Tibial artery (tissue), 4 donors: ENCODE results near the gene FBN2.

Source experiments
- DNase-seq, 2 donors: peaks; one replicate each; pipeline ENCODE4 v3.0.0-alpha.2; 2019
- H3K27ac ChIP-seq, 2 donors: fragments of 200-600 bp; sonication (generic) in 1 of 2; 1 replicate in 1 of 2; 2 replicates in 1 of 2; pipeline ENCODE4 v1.5.1; 2018 to 2019; ENCODE audit warnings: mild to moderate bottlenecking in 1 of 2
- H3K27me3 ChIP-seq, 2 donors: fragments of 200-600 bp; sonication (generic) in 1 of 2; one replicate each; pipeline versions ENCODE4 v1.5.1 to v1.6.0; 2016 to 2019
- H3K36me3 ChIP-seq, 3 donors: fragments of 200-600 bp; sonication (generic) in 2 of 3; one replicate each; pipeline ENCODE4 v1.5.1; 2016 to 2019; ENCODE audit warnings: mild to moderate bottlenecking in 2 of 3
- H3K4me1 ChIP-seq, 4 donors: fragments of 200-600 bp; sonication (generic) in 2 of 4; 1 replicate in 3 of 4; 2 replicates in 1 of 4; pipeline ENCODE4 v1.5.1; 2016 to 2019
- H3K4me3 ChIP-seq, 2 donors: fragments of 200-600 bp; sonication (generic) in 1 of 2; 1 replicate in 1 of 2; 2 replicates in 1 of 2; pipeline ENCODE4 v1.5.1; 2018 to 2019; ENCODE audit warnings: mild to moderate bottlenecking in 2 of 2
- H3K9me3 ChIP-seq, 3 donors: fragments of 200-600 bp; sonication (generic) in 1 of 3; one replicate each; pipeline ENCODE4 v1.5.1; 2016 to 2019
- CTCF ChIP-seq, 2 experiments: fragments of 200-600 bp in 1 of 2; fragments of 450-650 bp in 1 of 2; IDR thresholded peaks; one replicate each; pipeline ENCODE4 v1.5.1; 2017 to 2019; ENCODE audit warnings: antibody characterized with exemption in 2 of 2, mild to moderate bottlenecking in 1 of 2, moderate library complexity in 1 of 2
- intact Hi-C: fragments of 100-400 bp; cut with DNase I; formaldehyde crosslinking; loops from one replicate; pipeline ENCODE4 v1.15.0; 2023; ENCODE audit warnings: low total_unique reads

FBN2 gene

DNA sequence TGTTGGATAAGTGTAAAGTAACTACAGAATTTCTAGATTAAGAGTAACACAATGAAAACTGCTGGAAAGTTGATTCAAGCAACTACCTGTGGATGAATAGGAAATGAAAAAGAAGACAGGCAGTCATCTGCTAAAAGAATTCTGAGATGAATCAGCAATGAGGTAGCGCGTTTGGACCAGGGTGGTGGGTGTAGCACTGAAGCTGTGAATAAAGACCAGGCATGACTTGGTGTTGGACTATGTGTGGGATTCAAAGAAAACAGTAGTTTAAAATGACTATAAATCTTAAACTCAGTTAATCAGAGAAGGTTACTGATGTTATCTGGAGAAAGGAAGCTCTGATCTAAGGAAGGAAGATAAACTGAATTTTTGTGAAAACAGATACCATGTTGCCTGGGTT, 159.8 kb downstream of the FBN2 start:
- Histone ChIP-seq H3K27me3 (no peaks in the 10 kb centered on the region), H3K4me3 (no peak overlapping the region), H3K4me1 (no peaks in the 10 kb centered on the region), H3K36me3 (no peaks in the 10 kb centered on the region), H3K27ac (no peak overlapping the region), H3K9me3 (no peaks in the 10 kb centered on the region)
- TF ChIP-seq CTCF (IDR thresholded peaks at IDR 0.05) = no peak
- intact Hi-C loops = no loop called here
- DNase-seq = no peak

- Histone ChIP-seq H3K4me1 (no peaks in the 10 kb centered on the region), H3K27ac (no peak overlapping the region), H3K27me3 (no peaks in the 10 kb centered on the region), H3K4me3 (no peak overlapping the region), H3K9me3 (no peaks in the 10 kb centered on the region), H3K36me3 (no peaks in the 10 kb centered on the region)
- intact Hi-C loops = no loop called here
- DNase-seq = no peak
- TF ChIP-seq CTCF (IDR thresholded peaks at IDR 0.05) = no peak
These were observed 161.5 kb downstream of the FBN2 start for GRCh38 chr5:128376577-128376976.

DNA sequence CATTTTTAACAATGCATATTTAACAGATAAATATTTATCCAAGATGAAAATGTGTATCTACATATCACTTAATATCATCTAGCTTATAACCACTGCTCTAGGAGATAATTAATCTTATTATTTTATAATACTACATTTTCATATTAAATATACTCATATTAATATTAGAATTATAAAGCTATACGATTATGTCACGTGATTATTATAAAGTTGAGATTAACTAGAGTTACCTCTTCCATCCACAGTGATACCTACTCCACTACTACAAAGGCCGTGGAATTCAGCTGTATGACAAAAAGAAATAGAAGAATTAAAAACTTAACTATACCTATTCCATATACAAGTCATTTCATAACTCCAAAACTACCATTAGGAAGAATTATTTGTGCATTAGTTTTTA, 171.9 kb downstream of the FBN2 start:
- Histone ChIP-seq H3K4me1 (no peaks in the 10 kb centered on the region), H3K36me3 (no peaks in the 10 kb centered on the region), H3K4me3 (no peak overlapping the region), H3K27me3 (no peaks in the 10 kb centered on the region), H3K27ac (no peak overlapping the region), H3K9me3 (no peaks in the 10 kb centered on the region)
- TF ChIP-seq CTCF (IDR thresholded peaks at IDR 0.05) = no peak
- DNase-seq = no peak
- intact Hi-C loops = no loop called here

- Histone ChIP-seq H3K4me3 (no peak overlapping the region), H3K27ac (no peak overlapping the region), H3K9me3 (no peaks in the 10 kb centered on the region), H3K4me1 (no peaks in the 10 kb centered on the region), H3K27me3 (no peaks in the 10 kb centered on the region), H3K36me3 (no peaks in the 10 kb centered on the region)
- no peak for DNase-seq
- intact Hi-C loops = no loop called here
- TF ChIP-seq CTCF (IDR thresholded peaks at IDR 0.05) = no peak
These were observed 175.7 kb downstream of the FBN2 start for GRCh38 chr5:128362370-128362769.

DNA sequence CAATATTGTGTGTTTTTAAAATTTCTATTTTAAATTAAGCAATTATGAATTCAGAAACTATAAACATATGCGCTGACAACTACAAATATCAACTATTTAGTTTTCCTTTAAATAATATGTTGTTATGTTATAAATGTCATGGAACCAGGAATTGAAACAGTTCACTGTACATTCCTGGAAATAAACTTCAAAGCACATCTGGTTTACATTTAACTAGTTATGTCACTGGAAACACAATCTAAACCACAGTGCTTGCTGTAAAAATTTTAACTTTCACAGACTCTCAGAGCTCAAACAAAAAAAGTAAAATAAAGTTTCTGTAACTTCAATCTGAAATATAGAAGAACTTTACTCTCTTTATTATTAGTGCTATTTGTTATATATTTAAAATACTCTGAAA, 179.2 kb downstream of the FBN2 start:
- TF ChIP-seq CTCF (IDR thresholded peaks at IDR 0.05) = no peak
- DNase-seq = no peak
- H3K27me3 ChIP-seq = no peaks in the 10 kb centered on the region
- H3K4me3 ChIP-seq = no peak overlapping the region
- no peaks in the 10 kb centered on the region for H3K4me1 ChIP-seq
- intact Hi-C loops = no loop called here
- H3K27ac ChIP-seq = no peak overlapping the region
- H3K9me3 ChIP-seq = no peaks in the 10 kb centered on the region
- H3K36me3 ChIP-seq = no peaks in the 10 kb centered on the region

- H3K27ac ChIP-seq = no peak overlapping the region
- intact Hi-C loops = no loop called here
- H3K27me3 ChIP-seq = no peaks in the 10 kb centered on the region
- no peaks in the 10 kb centered on the region for H3K4me1 ChIP-seq
- no peak for TF ChIP-seq CTCF (IDR thresholded peaks at IDR 0.05)
- H3K9me3 ChIP-seq = no peaks in the 10 kb centered on the region
- no peaks in the 10 kb centered on the region for H3K36me3 ChIP-seq
- DNase-seq = no peak
- no peak overlapping the region for H3K4me3 ChIP-seq
These were observed 180.8 kb downstream of the FBN2 start for GRCh38 chr5:128357226-128357625.
